Stimulated activated CD4-positive, alpha-beta T cell treated with anti-CD3 and anti-CD28 coated beads, TNF-alpha, amount 100 ng/mL, for 24 hours (primary cell): ENCODE results near the gene STRN3.
"Not testable (repeated sequence)": the region's sequence is repeated elsewhere in the genome, so short reads cannot be mapped to it uniquely, and the experiment has no call there.

Experiments used
- DNase-seq, 3 experiments: peaks; one replicate each; pipeline ENCODE4 v3.0.0-alpha.2; 2020; ENCODE audit warnings: low read depth in 3 of 3

Gene STRN3

DNA sequence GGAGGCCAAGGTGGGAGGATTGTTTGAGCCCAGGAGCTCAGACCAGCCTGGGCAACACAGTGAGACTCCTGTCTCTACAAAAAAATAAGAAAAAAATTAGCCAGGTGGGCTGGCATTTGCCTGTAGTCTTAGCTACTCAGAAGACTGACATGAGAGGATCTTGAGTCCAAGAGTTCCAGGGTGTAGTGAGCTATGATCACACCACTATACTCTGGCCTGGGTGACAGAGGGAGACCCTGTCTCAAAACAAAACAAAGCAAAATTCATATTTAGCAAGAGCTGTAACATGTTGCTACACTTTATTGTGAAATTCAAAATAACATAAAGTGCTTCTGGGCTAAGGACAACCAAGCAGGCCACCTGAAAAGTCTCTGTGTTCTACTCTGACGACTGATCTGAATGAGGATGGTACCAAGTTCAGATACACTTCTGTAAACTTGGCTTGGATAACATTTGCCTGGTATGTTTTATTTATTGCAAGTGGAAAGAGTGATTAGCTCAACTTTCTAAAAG lies 11.6 kb upstream of the STRN3 start:
- DNase-seq: no peak

DNA sequence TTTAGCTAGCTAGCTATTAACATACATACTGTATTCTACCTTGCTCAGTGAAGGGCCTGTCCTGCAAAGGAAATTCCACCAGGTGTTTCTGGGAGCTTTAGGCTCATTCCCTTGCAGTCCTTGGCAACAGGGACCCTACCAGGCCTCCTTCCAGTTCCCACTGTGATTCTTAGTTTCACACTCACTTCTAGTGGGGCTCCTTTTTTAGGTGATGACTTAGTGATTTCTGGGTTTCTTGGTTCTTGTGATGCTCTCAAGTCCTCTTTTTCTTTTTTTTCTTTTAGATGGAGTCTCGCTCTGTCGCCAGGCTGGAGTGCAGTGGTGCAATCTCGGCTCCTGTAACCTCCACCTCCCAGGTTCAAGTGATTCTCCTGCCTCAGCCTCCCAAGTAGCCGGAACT lies 10.4 kb upstream of the STRN3 start:
- no peak for DNase-seq

- no peak for DNase-seq
Measured at GRCh38 chr14:31030469-31030868, 4.3 kb upstream of the STRN3 start.

- DNase-seq: no peak
Measured at GRCh38 chr14:31029016-31029970, 3.1 kb upstream of the STRN3 start.

- DNase-seq: no peak
Measured at GRCh38 chr14:31027847-31028246, 1.7 kb upstream of the STRN3 start.

DNA sequence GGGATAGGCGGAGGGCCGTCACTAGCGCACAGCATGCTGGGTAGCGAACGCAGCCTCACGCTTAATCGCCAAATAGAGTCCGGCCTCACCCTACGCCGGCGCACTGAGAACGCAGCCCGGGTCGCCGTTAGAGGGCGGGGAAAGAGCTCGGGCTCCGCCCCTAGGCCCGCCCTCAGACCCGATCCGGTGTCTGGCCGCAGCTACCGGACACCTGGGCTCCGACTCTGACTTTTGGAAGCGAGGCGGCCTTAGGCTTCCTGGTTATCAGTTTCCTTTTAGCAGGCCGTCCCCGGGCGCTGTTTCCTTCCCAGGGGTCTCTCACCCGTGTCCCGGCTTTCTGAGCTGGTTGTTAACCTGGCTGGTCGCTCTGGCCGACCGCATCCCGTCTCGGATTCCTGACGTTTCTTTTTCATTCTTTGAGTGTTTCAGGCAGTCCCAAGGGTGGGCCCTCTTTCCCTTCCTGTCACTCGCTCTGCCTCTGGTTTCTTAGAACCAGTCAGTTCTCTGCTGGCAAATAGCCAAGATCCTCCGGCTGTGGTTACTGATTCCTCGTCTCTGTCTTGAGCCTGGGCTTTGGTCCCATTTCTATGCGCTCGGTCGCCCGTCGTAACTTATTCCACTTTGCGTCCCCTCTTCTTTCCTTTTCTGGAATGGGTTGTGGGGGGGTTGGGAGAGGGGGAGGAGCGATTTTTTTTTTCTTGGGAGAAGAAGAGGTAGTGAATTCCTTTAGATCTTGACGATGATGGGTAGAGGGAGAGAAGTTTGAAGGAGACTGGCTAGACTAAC lies 464 bp upstream of the STRN3 start:
- DNase-seq: peak; percentile 82 to 90 (median 86)

DNA sequence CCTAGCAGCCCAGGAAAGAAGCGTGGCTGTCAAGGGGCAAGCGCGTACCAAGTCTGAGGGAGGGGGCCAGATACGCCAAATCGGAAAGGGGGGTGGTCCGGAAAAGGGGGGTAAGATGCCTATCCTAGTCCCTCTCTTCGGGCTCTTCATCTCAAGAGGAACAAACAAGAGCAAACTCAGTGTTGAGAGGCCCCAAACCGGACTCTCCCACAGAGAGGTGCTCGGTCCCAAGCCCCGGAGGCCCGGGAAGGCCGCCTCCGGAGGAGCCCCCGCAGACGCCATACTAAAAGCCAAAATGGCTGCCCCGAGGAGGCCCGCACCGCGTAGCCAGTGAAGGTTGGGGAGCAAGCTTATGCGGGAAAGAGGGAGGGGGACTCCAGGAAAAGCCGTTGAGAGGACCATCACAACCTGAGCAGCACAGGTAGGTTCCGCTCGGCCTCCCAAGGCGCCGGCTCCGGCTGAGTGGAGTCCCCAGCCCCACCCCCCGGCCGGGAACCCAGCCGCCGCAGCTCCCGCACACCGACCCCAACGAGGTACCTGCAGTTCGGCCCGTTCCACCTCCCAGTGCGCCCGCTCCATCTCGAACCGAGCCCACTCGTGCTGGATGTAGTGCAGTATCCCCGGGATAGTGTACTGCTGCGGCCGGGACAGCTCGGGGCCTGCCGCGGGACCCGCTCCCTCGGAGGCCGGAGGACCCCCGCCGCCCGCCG lies 657 bp downstream of the STRN3 start, which contains the start of gene AP4S1:
Gene AP4S1, plus strand, starts transcription at position 283 of the 710 bp plus-strand sequence. CDS start 40,548 bp downstream, outside the sequence.
- peak; percentile 11 to 39 (median 19) for DNase-seq

GRCh38 chr14:31024577-31025366 lies 1.4 kb downstream of the STRN3 start:
- DNase-seq: no peak

GRCh38 chr14:31024010-31024480 lies 2.1 kb downstream of the STRN3 start:
- no peak for DNase-seq

DNA sequence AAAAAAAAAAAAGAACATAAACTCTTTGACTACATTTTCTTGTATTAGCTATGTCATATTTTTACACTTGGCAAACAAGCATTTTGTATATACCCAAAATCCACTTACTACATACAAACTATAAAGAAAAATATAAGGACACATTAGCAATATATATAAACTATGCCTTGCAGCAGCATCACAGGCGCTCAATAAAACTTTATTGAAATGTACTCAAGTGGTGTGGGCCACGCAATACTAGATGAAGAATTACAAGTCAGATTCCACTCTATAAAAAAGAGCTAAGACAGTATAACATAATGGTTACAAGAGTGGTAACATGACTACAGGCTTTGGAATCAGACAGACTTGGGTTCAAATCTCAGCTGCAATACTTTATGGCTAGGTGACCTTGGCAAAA lies 3.8 kb downstream of the STRN3 start:
- no peak for DNase-seq

- no peak for DNase-seq
Measured at GRCh38 chr14:31021576-31021949, 4.6 kb downstream of the STRN3 start.

GRCh38 chr14:31020834-31021575 lies 5.2 kb downstream of the STRN3 start:
- DNase-seq: no peak

DNA sequence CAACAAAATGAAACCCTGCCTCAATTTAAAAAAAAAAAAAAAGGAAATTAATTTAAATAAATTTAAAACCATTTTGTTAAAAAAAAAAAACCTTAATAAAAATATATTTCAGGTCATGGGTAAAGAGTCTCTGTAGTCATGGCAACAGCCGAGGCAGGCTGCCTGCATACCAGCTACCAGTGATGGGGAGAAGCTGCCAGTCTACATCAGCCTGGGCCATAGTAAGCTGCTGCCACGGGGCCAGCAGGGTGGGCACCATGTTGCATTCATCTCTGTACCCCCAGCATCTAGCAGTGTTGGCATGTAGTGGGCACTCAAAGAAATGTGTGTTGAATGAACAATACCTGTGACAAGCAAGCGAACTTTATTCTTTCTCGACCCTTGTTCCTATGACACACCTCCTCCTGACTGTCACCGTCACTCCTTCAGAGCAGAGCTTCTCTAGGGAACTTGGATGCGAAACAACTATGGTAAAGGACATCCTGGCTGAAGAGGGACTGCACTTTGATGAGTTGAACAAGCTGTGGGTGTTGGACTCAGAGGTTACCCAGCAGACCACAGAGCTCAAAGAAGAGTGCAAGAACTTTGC lies 8.0 kb downstream of the STRN3 start:
- no peak for DNase-seq

DNA sequence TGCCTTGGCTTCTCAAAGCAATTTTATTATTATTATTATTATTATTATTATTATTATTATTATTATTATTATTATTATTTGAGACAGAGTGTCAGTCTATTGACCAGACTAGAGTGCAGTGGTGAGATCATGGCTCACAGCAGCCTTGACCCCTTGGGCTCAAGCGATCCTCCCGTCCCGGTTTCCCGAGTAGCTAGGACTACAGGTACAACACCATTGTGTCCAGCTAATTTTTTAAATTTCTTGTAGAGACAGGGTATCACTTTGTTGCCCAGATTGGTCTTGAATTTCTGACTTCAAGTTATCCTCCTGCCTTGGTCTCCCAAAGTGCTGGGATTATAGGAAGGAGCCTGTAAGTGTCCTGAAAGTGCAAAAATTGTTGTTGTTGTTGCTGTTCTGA lies 12.3 kb downstream of the STRN3 start:
- no peak for DNase-seq

- no peak for DNase-seq
Measured at GRCh38 chr14:31010935-31011334, 15.2 kb downstream of the STRN3 start.

- no peak for DNase-seq
Measured at GRCh38 chr14:31009836-31010574, 16.2 kb downstream of the STRN3 start.

GRCh38 chr14:31006703-31007102 lies 19.5 kb downstream of the STRN3 start:
- no peak for DNase-seq

GRCh38 chr14:31004007-31004406 lies 22.2 kb downstream of the STRN3 start:
- not testable (repeated sequence) for DNase-seq

DNA sequence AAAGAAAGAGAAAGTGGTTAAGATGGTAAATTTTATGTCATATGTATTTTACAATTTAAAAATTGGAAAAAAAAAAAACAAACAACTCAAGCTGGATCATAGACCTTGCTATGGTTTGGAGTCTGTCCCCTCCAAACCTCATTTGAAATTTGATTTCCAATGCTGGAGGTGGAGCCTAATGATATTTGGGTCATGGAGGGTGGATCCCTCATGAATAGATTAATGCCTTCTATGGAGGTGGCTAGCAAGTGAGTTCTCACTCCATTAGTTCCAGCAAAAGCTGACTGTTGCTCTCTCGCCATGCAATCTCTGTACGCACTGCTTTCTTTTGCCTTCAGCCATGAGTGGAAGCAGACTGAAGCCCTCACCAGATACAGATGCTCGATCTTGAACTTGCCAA lies 22.9 kb downstream of the STRN3 start:
- DNase-seq: no peak
